ENCODE results near the gene SDHA.

DNA sequence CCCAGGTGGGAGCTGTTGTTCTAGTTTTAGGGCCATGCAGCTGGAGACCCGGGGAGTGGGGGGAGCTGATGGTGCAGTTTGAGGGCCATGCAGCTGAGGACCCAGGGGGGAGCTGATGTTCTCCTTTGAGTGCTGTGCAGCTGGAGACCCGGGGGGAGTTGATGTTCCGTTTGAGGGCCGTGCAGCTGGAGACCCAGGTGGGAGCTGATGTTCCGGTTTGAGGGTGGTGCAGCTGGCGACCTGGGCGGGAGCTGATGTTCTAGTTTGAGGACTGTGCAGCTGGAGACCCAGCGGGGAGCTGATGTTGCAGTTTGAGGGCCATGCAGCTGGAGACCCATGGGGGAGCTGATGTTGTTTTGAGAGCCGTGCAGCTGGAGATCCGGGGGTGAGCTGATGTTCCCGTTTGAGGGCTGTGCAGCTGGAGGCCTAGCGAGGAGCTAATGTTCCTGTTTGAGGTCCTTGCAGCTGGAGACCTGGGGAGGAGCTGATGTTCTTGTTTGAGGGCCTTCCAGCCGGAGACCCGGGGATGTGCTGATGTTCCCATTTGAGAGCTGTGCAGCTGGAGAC is 68.0 kb downstream of the SDHA start:
- TF ChIP-seq POLR2A (IDR thresholded peaks at IDR 0.05): no peak
- TF ChIP-seq, protein P1, sequence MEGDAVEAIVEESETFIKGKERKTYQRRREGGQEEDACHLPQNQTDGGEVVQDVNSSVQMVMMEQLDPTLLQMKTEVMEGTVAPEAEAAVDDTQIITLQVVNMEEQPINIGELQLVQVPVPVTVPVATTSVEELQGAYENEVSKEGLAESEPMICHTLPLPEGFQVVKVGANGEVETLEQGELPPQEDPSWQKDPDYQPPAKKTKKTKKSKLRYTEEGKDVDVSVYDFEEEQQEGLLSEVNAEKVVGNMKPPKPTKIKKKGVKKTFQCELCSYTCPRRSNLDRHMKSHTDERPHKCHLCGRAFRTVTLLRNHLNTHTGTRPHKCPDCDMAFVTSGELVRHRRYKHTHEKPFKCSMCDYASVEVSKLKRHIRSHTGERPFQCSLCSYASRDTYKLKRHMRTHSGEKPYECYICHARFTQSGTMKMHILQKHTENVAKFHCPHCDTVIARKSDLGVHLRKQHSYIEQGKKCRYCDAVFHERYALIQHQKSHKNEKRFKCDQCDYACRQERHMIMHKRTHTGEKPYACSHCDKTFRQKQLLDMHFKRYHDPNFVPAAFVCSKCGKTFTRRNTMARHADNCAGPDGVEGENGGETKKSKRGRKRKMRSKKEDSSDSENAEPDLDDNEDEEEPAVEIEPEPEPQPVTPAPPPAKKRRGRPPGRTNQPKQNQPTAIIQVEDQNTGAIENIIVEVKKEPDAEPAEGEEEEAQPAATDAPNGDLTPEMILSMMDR (IDR thresholded peaks at IDR 0.05): no peak
- TF ChIP-seq POLR2AphosphoS5 (IDR thresholded peaks at IDR 0.05; ENCODE audit: insufficient read depth in 1 of 2, low read depth in 1 of 2): no peak
